ENCODE results near the gene NEK7. TPM values are rescaled to one million over a fixed set of nuclear protein-coding genes. Genes with fewer than 3 reads are reported as not detected.
"Not testable (repeated sequence)": the region's sequence is repeated elsewhere in the genome, so short reads cannot be mapped to it uniquely, and the experiment has no call there.

The NEK7 gene
- total and polyA plus RNA-seq, 4 donors: 60.1 to 164 (median 106) TPM

- ATAC-seq (ENCODE audit: low FRiP score): no peak
- Histone ChIP-seq H3K36me3 (ENCODE audit: control insufficient read depth in 1 of 2, insufficient read depth in 2 of 2, low read length in 1 of 2) (peaks cover 0 to 5% of the 10 kb centered on the region in 2 donors), H3K27ac (ENCODE audit: low read depth in 1 of 2, low read length in 2 of 2) (no peak overlapping the region), H3K27me3 (ENCODE audit: control insufficient read depth in 1 of 2, insufficient read depth in 2 of 2, low read length in 1 of 2) (no peaks in the 10 kb centered on the region), H3K4me3 (ENCODE audit: low read length in 2 of 2) (no peak overlapping the region), H3K4me1 (ENCODE audit: control insufficient read depth in 1 of 2, insufficient read depth in 2 of 2, low read length in 2 of 2) (no peaks in the 10 kb centered on the region), H3K9me3 (ENCODE audit: control insufficient read depth, low read length) (no peaks in the 10 kb centered on the region)
- no peak for DNase-seq
- intact Hi-C loops (cut with DNase I): no loop called here
- 97 to 99% methylated on average over 3 of the region's 3 CpGs for WGBS, 2 donors
Observed at GRCh38 chr1:198212675-198213074, 55.9 kb downstream of the NEK7 start.

DNA sequence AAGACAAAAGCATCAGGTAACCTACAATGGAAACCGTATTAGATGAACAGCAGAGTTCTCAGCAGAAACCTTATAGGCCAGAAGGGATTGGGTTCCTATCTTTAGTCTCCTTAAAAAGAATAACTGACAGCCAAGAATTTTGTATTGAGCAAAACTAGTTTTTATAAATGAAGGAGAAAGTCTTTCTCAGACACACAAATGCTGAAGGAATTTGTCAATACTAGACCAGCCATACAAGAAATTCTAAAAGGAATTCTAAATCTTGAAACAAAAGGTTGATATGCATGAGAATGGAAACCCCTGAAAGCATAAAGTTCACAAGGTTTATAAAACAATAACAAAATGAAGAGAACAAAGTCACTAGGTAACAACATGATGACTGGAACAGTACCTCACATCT lies 58.1 kb downstream of the NEK7 start:
- ATAC-seq (ENCODE audit: low FRiP score): no peak
- no peaks in the 10 kb centered on the region for H3K27me3 ChIP-seq (ENCODE audit: control insufficient read depth in 1 of 2, insufficient read depth in 2 of 2, low read length in 1 of 2)
- peaks cover 0 to 5% of the 10 kb centered on the region in 2 donors for H3K36me3 ChIP-seq (ENCODE audit: control insufficient read depth in 1 of 2, insufficient read depth in 2 of 2, low read length in 1 of 2)
- no peaks in the 10 kb centered on the region for H3K9me3 ChIP-seq (ENCODE audit: control insufficient read depth, low read length)
- WGBS, 2 donors: 97% methylated on average over 1 of the region's 1 CpG
- DNase-seq: no peak
- no peak overlapping the region for H3K27ac ChIP-seq (ENCODE audit: low read depth in 1 of 2, low read length in 2 of 2)
- intact Hi-C loops (cut with DNase I): no loop called here
- H3K4me3 ChIP-seq (ENCODE audit: low read length in 2 of 2): no peak overlapping the region
- H3K4me1 ChIP-seq (ENCODE audit: control insufficient read depth in 1 of 2, insufficient read depth in 2 of 2, low read length in 2 of 2): no peaks in the 10 kb centered on the region

- Histone ChIP-seq H3K4me3 (ENCODE audit: low read length in 2 of 2) (no peak overlapping the region), H3K4me1 (ENCODE audit: control insufficient read depth in 1 of 2, insufficient read depth in 2 of 2, low read length in 2 of 2) (no peaks in the 10 kb centered on the region), H3K27ac (ENCODE audit: low read depth in 1 of 2, low read length in 2 of 2) (no peak overlapping the region), H3K9me3 (ENCODE audit: control insufficient read depth, low read length) (no peaks in the 10 kb centered on the region), H3K27me3 (ENCODE audit: control insufficient read depth in 1 of 2, insufficient read depth in 2 of 2, low read length in 1 of 2) (no peaks in the 10 kb centered on the region), H3K36me3 (ENCODE audit: control insufficient read depth in 1 of 2, insufficient read depth in 2 of 2, low read length in 1 of 2) (no peaks in the 10 kb centered on the region)
- intact Hi-C loops (cut with DNase I): no loop called here
- 9 to 21% methylated on average over 1 of the region's 1 CpG for WGBS, 2 donors
- ATAC-seq (ENCODE audit: low FRiP score) (peak; percentile 60), DNase-seq (no peak)
Observed at GRCh38 chr1:198220428-198220827, 63.6 kb downstream of the NEK7 start.

GRCh38 chr1:198227010-198227409 lies 70.2 kb downstream of the NEK7 start:
- intact Hi-C loops (cut with DNase I); DNase-seq: not testable (repeated sequence)
- WGBS, 2 donors: 89 to 98% methylated on average over 4 of the region's 5 CpGs

GRCh38 chr1:198227454-198227853 lies 70.7 kb downstream of the NEK7 start:
- WGBS, 2 donors: 95 to 96% methylated on average over 2 of the region's 2 CpGs
- H3K4me1 ChIP-seq (ENCODE audit: control insufficient read depth in 1 of 2, insufficient read depth in 2 of 2, low read length in 2 of 2); intact Hi-C loops (cut with DNase I); H3K36me3 ChIP-seq (ENCODE audit: control insufficient read depth in 1 of 2, insufficient read depth in 2 of 2, low read length in 1 of 2); H3K9me3 ChIP-seq (ENCODE audit: control insufficient read depth, low read length); H3K4me3 ChIP-seq (ENCODE audit: low read length in 2 of 2); ATAC-seq (ENCODE audit: low FRiP score); DNase-seq; H3K27me3 ChIP-seq (ENCODE audit: control insufficient read depth in 1 of 2, insufficient read depth in 2 of 2, low read length in 1 of 2); H3K27ac ChIP-seq (ENCODE audit: low read depth in 1 of 2, low read length in 2 of 2): not testable (repeated sequence)

More at GRCh38 chr1:198227010-198227409, 70.2 kb downstream of the NEK7 start:
- not testable (repeated sequence) for H3K27me3 ChIP-seq (ENCODE audit: control insufficient read depth in 1 of 2, insufficient read depth in 2 of 2, low read length in 1 of 2); H3K9me3 ChIP-seq (ENCODE audit: control insufficient read depth, low read length); ATAC-seq (ENCODE audit: low FRiP score); H3K36me3 ChIP-seq (ENCODE audit: control insufficient read depth in 1 of 2, insufficient read depth in 2 of 2, low read length in 1 of 2); H3K4me3 ChIP-seq (ENCODE audit: low read length in 2 of 2); H3K27ac ChIP-seq (ENCODE audit: low read depth in 1 of 2, low read length in 2 of 2); H3K4me1 ChIP-seq (ENCODE audit: control insufficient read depth in 1 of 2, insufficient read depth in 2 of 2, low read length in 2 of 2)

DNA sequence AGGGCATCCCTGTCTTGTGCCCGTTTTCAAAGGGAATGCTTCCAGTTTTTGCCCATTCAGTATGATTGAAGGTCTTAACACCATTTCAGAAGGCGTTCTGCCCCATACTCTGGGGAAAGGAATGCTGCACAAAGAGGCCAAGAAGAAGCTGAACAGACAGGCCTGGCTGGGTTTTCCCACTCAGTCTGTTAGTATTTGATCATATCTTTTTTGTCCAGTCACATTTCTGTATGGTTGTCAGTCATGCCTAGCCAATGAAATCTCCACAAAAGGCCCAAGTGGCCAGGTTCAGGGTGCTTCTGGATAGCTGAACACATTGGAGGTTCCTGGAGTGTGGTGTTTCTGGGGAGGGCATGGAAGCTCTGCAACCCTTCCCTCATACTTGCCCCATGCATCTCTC lies 72.1 kb downstream of the NEK7 start:
- ATAC-seq (ENCODE audit: low FRiP score): no peak
- intact Hi-C loops (cut with DNase I): no loop called here
- 73 to 76% methylated on average over 2 of the region's 2 CpGs for WGBS, 2 donors
- H3K4me1 ChIP-seq (ENCODE audit: control insufficient read depth in 1 of 2, insufficient read depth in 2 of 2, low read length in 2 of 2): no peaks in the 10 kb centered on the region
- no peak for DNase-seq
- no peaks in the 10 kb centered on the region for H3K9me3 ChIP-seq (ENCODE audit: control insufficient read depth, low read length)
- no peak overlapping the region for H3K4me3 ChIP-seq (ENCODE audit: low read length in 2 of 2)
- H3K27me3 ChIP-seq (ENCODE audit: control insufficient read depth in 1 of 2, insufficient read depth in 2 of 2, low read length in 1 of 2): no peaks in the 10 kb centered on the region
- no peaks in the 10 kb centered on the region for H3K36me3 ChIP-seq (ENCODE audit: control insufficient read depth in 1 of 2, insufficient read depth in 2 of 2, low read length in 1 of 2)
- no peak overlapping the region for H3K27ac ChIP-seq (ENCODE audit: low read depth in 1 of 2, low read length in 2 of 2)

DNA sequence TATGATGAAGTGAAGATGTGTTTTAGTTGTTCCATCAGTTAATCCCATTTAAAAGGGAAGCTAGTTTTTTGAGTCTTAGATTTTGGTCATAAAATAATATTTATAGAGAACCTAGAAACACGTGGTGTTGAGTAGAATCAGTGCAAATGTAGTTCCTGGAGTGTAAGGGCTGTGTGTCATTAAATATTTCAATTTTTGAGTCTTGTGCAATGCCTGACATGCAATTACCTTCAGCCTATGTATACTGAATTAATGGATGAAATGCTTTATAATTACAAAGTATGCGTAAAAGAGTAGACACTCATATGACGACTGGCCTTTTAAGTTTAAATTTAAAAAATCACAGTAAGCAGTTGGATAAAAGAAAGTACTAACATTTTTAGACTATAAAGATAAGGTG lies 75.0 kb downstream of the NEK7 start:
- H3K4me1 ChIP-seq (ENCODE audit: control insufficient read depth in 1 of 2, insufficient read depth in 2 of 2, low read length in 2 of 2): peaks cover 0 to 1% of the 10 kb centered on the region in 2 donors
- intact Hi-C loops (cut with DNase I): no loop called here
- ATAC-seq (ENCODE audit: low FRiP score): no peak
- DNase-seq: no peak
- no peaks in the 10 kb centered on the region for H3K9me3 ChIP-seq (ENCODE audit: control insufficient read depth, low read length)
- 74% methylated on average over 3 of the region's 3 CpGs for WGBS, 2 donors
- H3K27ac ChIP-seq (ENCODE audit: low read depth in 1 of 2, low read length in 2 of 2): no peak overlapping the region
- no peaks in the 10 kb centered on the region for H3K36me3 ChIP-seq (ENCODE audit: control insufficient read depth in 1 of 2, insufficient read depth in 2 of 2, low read length in 1 of 2)
- no peak overlapping the region for H3K4me3 ChIP-seq (ENCODE audit: low read length in 2 of 2)
- no peaks in the 10 kb centered on the region for H3K27me3 ChIP-seq (ENCODE audit: control insufficient read depth in 1 of 2, insufficient read depth in 2 of 2, low read length in 1 of 2)

DNA sequence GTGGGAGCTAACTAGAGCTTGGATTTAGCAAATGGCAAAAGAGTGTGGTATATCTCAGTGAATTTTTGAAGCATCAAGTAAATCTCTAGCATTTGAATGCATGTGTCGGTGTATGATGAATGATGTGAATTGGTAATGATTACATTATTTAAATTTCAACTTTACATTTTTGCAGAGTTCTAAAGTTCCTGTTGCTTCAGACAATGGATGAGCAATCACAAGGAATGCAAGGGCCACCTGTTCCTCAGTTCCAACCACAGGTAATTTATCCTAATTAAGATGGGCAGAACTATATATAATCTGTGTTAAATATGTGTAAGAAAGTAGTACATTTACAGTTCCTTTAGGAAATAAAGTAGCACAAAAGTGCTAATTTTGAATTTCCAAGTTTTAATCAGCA lies 75.6 kb downstream of the NEK7 start:
- intact Hi-C loops (cut with DNase I): no loop called here
- Histone ChIP-seq H3K36me3 (ENCODE audit: control insufficient read depth in 1 of 2, insufficient read depth in 2 of 2, low read length in 1 of 2) (no peaks in the 10 kb centered on the region), H3K4me3 (ENCODE audit: low read length in 2 of 2) (no peak overlapping the region), H3K27me3 (ENCODE audit: control insufficient read depth in 1 of 2, insufficient read depth in 2 of 2, low read length in 1 of 2) (no peaks in the 10 kb centered on the region), H3K9me3 (ENCODE audit: control insufficient read depth, low read length) (no peaks in the 10 kb centered on the region), H3K27ac (ENCODE audit: low read depth in 1 of 2, low read length in 2 of 2) (no peak overlapping the region), H3K4me1 (ENCODE audit: control insufficient read depth in 1 of 2, insufficient read depth in 2 of 2, low read length in 2 of 2) (peaks cover 0 to 4% of the 10 kb centered on the region in 2 donors)
- WGBS, 2 donors: 99 to 100% methylated on average over 1 of the region's 1 CpG
- DNase-seq: no peak
- no peak for ATAC-seq (ENCODE audit: low FRiP score)

DNA sequence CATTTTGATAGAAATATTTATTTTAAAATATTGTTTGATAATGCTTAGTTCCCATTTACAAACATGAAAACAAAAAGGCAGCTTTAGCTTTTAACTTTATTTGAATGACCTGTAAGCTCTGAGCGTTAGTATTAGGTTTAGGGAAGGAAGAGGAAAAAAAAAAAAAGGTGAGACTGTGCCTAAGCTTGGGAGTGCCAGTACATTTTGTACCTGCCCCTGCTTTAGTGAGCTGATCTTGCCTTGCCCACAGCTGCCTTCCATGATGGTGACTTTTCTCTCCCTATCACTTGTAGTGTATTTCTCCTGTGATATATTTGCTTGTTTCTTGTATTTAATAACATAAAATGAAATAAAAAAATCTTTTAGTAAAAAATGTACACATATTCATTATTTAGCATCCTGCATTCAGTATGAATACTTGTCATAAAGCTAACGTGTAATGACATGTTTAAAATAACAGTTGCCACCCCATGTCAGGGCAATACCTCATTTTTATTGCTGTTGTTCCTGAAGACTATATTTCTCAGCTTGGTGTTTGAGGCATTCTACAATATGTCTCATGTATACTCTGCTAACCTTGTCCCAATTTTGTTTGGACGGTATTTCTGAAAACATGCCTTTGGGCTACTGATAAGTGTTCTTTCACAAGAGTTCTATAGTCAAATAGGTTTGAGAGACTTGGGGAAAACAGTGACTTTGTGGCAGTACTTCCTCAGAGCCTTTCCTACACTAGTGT lies 76.3 kb downstream of the NEK7 start:
- H3K36me3 ChIP-seq (ENCODE audit: control insufficient read depth in 1 of 2, insufficient read depth in 2 of 2, low read length in 1 of 2): no peaks in the 10 kb centered on the region
- no peak overlapping the region for H3K4me3 ChIP-seq (ENCODE audit: low read length in 2 of 2)
- no peaks in the 10 kb centered on the region for H3K9me3 ChIP-seq (ENCODE audit: control insufficient read depth, low read length)
- no peak for ATAC-seq (ENCODE audit: low FRiP score)
- WGBS, 2 donors: 72 to 79% methylated on average over 3 of the region's 3 CpGs
- H3K27ac ChIP-seq (ENCODE audit: low read depth in 1 of 2, low read length in 2 of 2): no peak overlapping the region
- no peak for DNase-seq
- H3K4me1 ChIP-seq (ENCODE audit: control insufficient read depth in 1 of 2, insufficient read depth in 2 of 2, low read length in 2 of 2): peaks cover 0 to 4% of the 10 kb centered on the region in 2 donors
- no peaks in the 10 kb centered on the region for H3K27me3 ChIP-seq (ENCODE audit: control insufficient read depth in 1 of 2, insufficient read depth in 2 of 2, low read length in 1 of 2)
- intact Hi-C loops (cut with DNase I): no loop called here

Measured in aorta (tissue), 5 donors.